Measurements from ENCODE around the gene GP1BB.

DNA sequence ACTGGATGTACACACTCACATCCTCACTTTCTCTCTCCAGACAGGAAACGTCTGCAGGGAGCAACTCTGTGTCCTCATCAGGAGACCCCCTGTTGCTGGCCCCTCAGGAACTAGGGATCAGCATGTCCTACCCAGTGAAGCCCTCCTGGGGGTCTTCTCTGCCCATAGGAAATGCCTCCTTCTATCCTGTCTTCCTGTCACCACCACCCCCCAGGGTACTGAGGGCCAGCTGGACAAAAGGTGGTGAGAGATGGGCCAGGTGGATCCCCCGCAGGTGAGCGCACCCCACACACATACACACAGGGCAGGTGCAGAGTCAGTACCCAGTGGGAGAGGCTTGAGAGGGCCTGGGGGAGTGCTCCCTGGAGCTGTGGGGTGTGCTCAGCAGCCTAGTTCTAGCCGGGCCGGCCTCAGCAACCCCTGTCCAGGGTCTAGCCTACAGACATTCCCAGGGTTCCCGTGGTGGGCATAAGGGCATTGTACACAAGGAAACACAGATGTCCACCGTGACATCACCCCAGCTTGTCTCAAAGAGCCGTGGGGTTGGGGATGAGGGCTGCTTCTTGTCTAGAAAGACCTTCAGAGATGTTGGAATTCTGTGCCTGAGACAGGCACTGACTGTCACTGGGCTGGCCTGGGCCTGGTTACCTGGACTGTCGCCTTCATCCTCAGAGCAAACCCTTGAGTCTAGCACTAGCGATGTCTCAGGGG is 9.2 kb downstream of the GP1BB start:
- TF ChIP-seq, protein P1, sequence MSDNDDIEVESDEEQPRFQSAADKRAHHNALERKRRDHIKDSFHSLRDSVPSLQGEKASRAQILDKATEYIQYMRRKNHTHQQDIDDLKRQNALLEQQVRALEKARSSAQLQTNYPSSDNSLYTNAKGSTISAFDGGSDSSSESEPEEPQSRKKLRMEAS (IDR thresholded peaks at IDR 0.05) = no peak
- no peak for TF ChIP-seq TCF12 (IDR thresholded peaks at IDR 0.05; ENCODE audit: low read depth)
- no peak for TF ChIP-seq EP300 (IDR thresholded peaks at IDR 0.05; ENCODE audit: borderline replicate concordance)
- TF ChIP-seq CEBPB (IDR thresholded peaks at IDR 0.05) = no peak
- TF ChIP-seq, protein P2, sequence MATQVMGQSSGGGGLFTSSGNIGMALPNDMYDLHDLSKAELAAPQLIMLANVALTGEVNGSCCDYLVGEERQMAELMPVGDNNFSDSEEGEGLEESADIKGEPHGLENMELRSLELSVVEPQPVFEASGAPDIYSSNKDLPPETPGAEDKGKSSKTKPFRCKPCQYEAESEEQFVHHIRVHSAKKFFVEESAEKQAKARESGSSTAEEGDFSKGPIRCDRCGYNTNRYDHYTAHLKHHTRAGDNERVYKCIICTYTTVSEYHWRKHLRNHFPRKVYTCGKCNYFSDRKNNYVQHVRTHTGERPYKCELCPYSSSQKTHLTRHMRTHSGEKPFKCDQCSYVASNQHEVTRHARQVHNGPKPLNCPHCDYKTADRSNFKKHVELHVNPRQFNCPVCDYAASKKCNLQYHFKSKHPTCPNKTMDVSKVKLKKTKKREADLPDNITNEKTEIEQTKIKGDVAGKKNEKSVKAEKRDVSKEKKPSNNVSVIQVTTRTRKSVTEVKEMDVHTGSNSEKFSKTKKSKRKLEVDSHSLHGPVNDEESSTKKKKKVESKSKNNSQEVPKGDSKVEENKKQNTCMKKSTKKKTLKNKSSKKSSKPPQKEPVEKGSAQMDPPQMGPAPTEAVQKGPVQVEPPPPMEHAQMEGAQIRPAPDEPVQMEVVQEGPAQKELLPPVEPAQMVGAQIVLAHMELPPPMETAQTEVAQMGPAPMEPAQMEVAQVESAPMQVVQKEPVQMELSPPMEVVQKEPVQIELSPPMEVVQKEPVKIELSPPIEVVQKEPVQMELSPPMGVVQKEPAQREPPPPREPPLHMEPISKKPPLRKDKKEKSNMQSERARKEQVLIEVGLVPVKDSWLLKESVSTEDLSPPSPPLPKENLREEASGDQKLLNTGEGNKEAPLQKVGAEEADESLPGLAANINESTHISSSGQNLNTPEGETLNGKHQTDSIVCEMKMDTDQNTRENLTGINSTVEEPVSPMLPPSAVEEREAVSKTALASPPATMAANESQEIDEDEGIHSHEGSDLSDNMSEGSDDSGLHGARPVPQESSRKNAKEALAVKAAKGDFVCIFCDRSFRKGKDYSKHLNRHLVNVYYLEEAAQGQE (IDR thresholded peaks at IDR 0.05; ENCODE audit: low read depth) = no peak
- no peak for TF ChIP-seq EGR1 (IDR thresholded peaks at IDR 0.05)
